Kasumi-1 (cell line): ENCODE results near the gene USP5.

Source experiments
- DNase-seq, 2 experiments: peaks; one replicate each; lab custom pipeline; 2025; lab: John Stamatoyannopoulos, UW

USP5 gene

GRCh38 chr12:6840761-6841515 lies 11.0 kb upstream of the USP5 start, which contains the start of gene GNB3:
Gene GNB3 (plus strand): TSS chr12:6840925. CDS start chr12:6841288, 363 bp downstream.
- no peak for DNase-seq

- no peak for DNase-seq
Observed at GRCh38 chr12:6842075-6842474, 9.9 kb upstream of the USP5 start.

- no peak for DNase-seq
Observed at GRCh38 chr12:6843118-6843902, 8.6 kb upstream of the USP5 start.

GRCh38 chr12:6845395-6845794 lies 6.6 kb upstream of the USP5 start:
- DNase-seq, result no peak

- no peak for DNase-seq
Observed at GRCh38 chr12:6846316-6846869, 5.6 kb upstream of the USP5 start.

GRCh38 chr12:6847676-6848075 lies 4.3 kb upstream of the USP5 start:
- DNase-seq, result no peak

- no peak for DNase-seq
Observed at GRCh38 chr12:6849427-6849826, 2.5 kb upstream of the USP5 start.

GRCh38 chr12:6849976-6850560 lies 1.9 kb upstream of the USP5 start:
- DNase-seq, result no peak

- DNase-seq, result no peak
Observed at GRCh38 chr12:6850796-6851152, 1.2 kb upstream of the USP5 start.

- DNase-seq, result peak; percentile 93 to 95
Observed at GRCh38 chr12:6851153-6851920, 613 bp upstream of the USP5 start, which contains the start of gene CDCA3. Gene CDCA3 (minus strand): TSS chr12:6851286. CDS start chr12:6850952, 334 bp downstream.

GRCh38 chr12:6852651-6853354 lies 853 bp downstream of the USP5 start:
- no peak for DNase-seq

GRCh38 chr12:6853626-6854025 lies 1.7 kb downstream of the USP5 start:
- DNase-seq, result no peak

GRCh38 chr12:6854036-6854435 lies 2.1 kb downstream of the USP5 start:
- DNase-seq, result no peak

- no peak for DNase-seq
Observed at GRCh38 chr12:6855322-6855721, 3.4 kb downstream of the USP5 start.

- DNase-seq, result no peak
Observed at GRCh38 chr12:6858799-6859198, 6.8 kb downstream of the USP5 start.

GRCh38 chr12:6860116-6860515 lies 8.2 kb downstream of the USP5 start:
- no peak for DNase-seq

GRCh38 chr12:6860942-6861341 lies 9.0 kb downstream of the USP5 start:
- DNase-seq, result no peak

GRCh38 chr12:6861391-6861790 lies 9.4 kb downstream of the USP5 start:
- no peak for DNase-seq

GRCh38 chr12:6863033-6863432 lies 11.1 kb downstream of the USP5 start:
- no peak for DNase-seq

- DNase-seq, result no peak
Observed at GRCh38 chr12:6863586-6864321, 11.8 kb downstream of the USP5 start.
